Subcutaneous abdominal adipose tissue (tissue), 5 donors: ENCODE results near the gene NF1.
"Not testable (repeated sequence)": the region's sequence is repeated elsewhere in the genome, so short reads cannot be mapped to it uniquely, and the experiment has no call there.

Experiments
- H3K27ac ChIP-seq: one replicate; pipeline ENCODE4 v1.7.0; 2013; ENCODE audit warnings: low read depth, mild to moderate bottlenecking, inconsistent platforms, low read length, moderate library complexity
- H3K27me3 ChIP-seq, 5 donors: one replicate each; pipeline ENCODE4 v1.7.0; 2013; ENCODE audit warnings: low read length in 5 of 5, inconsistent platforms in 1 of 5; ENCODE audit not compliant: control insufficient read depth in 5 of 5, insufficient read depth in 4 of 5
- H3K36me3 ChIP-seq, 5 donors: one replicate each; pipeline ENCODE4 v1.7.0; 2013; ENCODE audit warnings: low read length in 5 of 5; ENCODE audit not compliant: control insufficient read depth in 5 of 5, insufficient read depth in 5 of 5
- H3K4me1 ChIP-seq, 5 donors: one replicate each; pipeline ENCODE4 v1.7.0; 2013; ENCODE audit warnings: low read length in 5 of 5, mild to moderate bottlenecking in 3 of 5, moderate library complexity in 1 of 5; ENCODE audit not compliant: control insufficient read depth in 5 of 5, insufficient read depth in 5 of 5
- H3K4me3 ChIP-seq, 5 donors: one replicate each; pipeline ENCODE4 v1.7.0; 2013; ENCODE audit warnings: low read length in 5 of 5, low read depth in 1 of 5
- H3K9ac ChIP-seq, 5 donors: one replicate each; pipeline ENCODE4 v1.7.0; 2013; ENCODE audit warnings: low read length in 5 of 5, mild to moderate bottlenecking in 4 of 5, moderate library complexity in 3 of 5
- H3K9me3 ChIP-seq, 5 donors: one replicate each; pipeline ENCODE4 v1.7.0; 2013; ENCODE audit warnings: low read length in 5 of 5; ENCODE audit not compliant: control insufficient read depth in 5 of 5
- donor health status: healthy.
- donor health status: healthy.
- donor health status: healthy.
- donor health status: healthy.
- donor health status: healthy.

NF1 gene

GRCh38 chr17:31382668-31383275 lies 288.0 kb downstream of the NF1 start:
- peaks cover 0 to 13% (median 8%) of the 10 kb centered on the region in 5 donors for H3K36me3 ChIP-seq
- H3K4me1 ChIP-seq, H3K9me3 ChIP-seq, H3K9ac ChIP-seq, H3K27me3 ChIP-seq, H3K4me3 ChIP-seq, H3K27ac ChIP-seq: not testable (repeated sequence)

GRCh38 chr17:31383488-31383887 lies 288.7 kb downstream of the NF1 start:
- peaks cover 0 to 12% (median 7%) of the 10 kb centered on the region in 5 donors for H3K36me3 ChIP-seq
- not testable (repeated sequence) for H3K9ac ChIP-seq, H3K4me3 ChIP-seq, H3K4me1 ChIP-seq, H3K27ac ChIP-seq, H3K9me3 ChIP-seq, H3K27me3 ChIP-seq

- Histone ChIP-seq H3K27ac (no peak overlapping the region), H3K4me3 (no peak overlapping the region), H3K4me1 (peaks cover 0 to 7% (median 0%) of the 10 kb centered on the region in 5 donors), H3K9ac (no peak overlapping the region), H3K27me3 (peaks cover 7 to 21% (median 14%) of the 10 kb centered on the region in 5 donors), H3K9me3 (no peaks in the 10 kb centered on the region), H3K36me3 (peaks cover 0 to 9% (median 2%) of the 10 kb centered on the region in 5 donors)
These were observed 290.9 kb downstream of the NF1 start for GRCh38 chr17:31385428-31386285.

- Histone ChIP-seq H3K9me3 (no peaks in the 10 kb centered on the region), H3K4me1 (peaks cover 0 to 13% (median 5%) of the 10 kb centered on the region in 5 donors), H3K27ac (no peak overlapping the region), H3K36me3 (peaks cover 0 to 9% (median 2%) of the 10 kb centered on the region in 5 donors), H3K4me3 (no peak overlapping the region), H3K27me3 (peaks cover 11 to 25% (median 19%) of the 10 kb centered on the region in 5 donors), H3K9ac (no peak overlapping the region)
These were observed 291.8 kb downstream of the NF1 start for GRCh38 chr17:31386542-31387075.

GRCh38 chr17:31387438-31387837 lies 292.7 kb downstream of the NF1 start:
- Histone ChIP-seq H3K4me3 (no peak overlapping the region), H3K36me3 (peaks cover 0 to 5% (median 0%) of the 10 kb centered on the region in 5 donors), H3K4me1 (peaks cover 0 to 18% (median 12%) of the 10 kb centered on the region in 5 donors), H3K27ac (no peak overlapping the region), H3K9me3 (no peaks in the 10 kb centered on the region), H3K27me3 (peaks cover 12 to 30% (median 23%) of the 10 kb centered on the region in 5 donors), H3K9ac (no peak overlapping the region)

- Histone ChIP-seq H3K27ac (no peak overlapping the region), H3K27me3 (peaks cover 18 to 39% (median 33%) of the 10 kb centered on the region in 5 donors), H3K4me1 (peaks cover 0 to 20% (median 14%) of the 10 kb centered on the region in 5 donors)
These were observed 293.6 kb downstream of the NF1 start for GRCh38 chr17:31388351-31388750.

GRCh38 chr17:31388770-31389656 lies 294.2 kb downstream of the NF1 start:
- Histone ChIP-seq H3K36me3 (no peaks in the 10 kb centered on the region), H3K4me1 (peaks cover 0 to 20% (median 14%) of the 10 kb centered on the region in 5 donors), H3K4me3 (no peak overlapping the region), H3K27ac (no peak overlapping the region), H3K9ac (no peak overlapping the region), H3K9me3 (no peaks in the 10 kb centered on the region), H3K27me3 (peaks cover 23 to 39% (median 36%) of the 10 kb centered on the region in 5 donors)

More at GRCh38 chr17:31388351-31388750, 293.6 kb downstream of the NF1 start:
- Histone ChIP-seq H3K9me3 (no peaks in the 10 kb centered on the region), H3K9ac (no peak overlapping the region), H3K4me3 (no peak overlapping the region), H3K36me3 (no peaks in the 10 kb centered on the region)

- Histone ChIP-seq H3K27me3 (peaks cover 23 to 40% (median 36%) of the 10 kb centered on the region in 5 donors), H3K9me3 (no peaks in the 10 kb centered on the region), H3K27ac (no peak overlapping the region), H3K4me1 (peaks cover 0 to 20% (median 14%) of the 10 kb centered on the region in 5 donors), H3K9ac (no peak overlapping the region), H3K4me3 (no peak overlapping the region), H3K36me3 (no peaks in the 10 kb centered on the region)
These were observed 295.0 kb downstream of the NF1 start for GRCh38 chr17:31389657-31390381.

- no peak overlapping the region for H3K27ac ChIP-seq
- no peak overlapping the region for H3K4me3 ChIP-seq
- peaks cover 23 to 41% (median 36%) of the 10 kb centered on the region in 5 donors for H3K27me3 ChIP-seq
- H3K4me1 ChIP-seq, result peaks cover 0 to 20% (median 14%) of the 10 kb centered on the region in 5 donors
- H3K9ac ChIP-seq, result no peak overlapping the region
- no peaks in the 10 kb centered on the region for H3K9me3 ChIP-seq
- H3K36me3 ChIP-seq, result no peaks in the 10 kb centered on the region
These were observed 295.6 kb downstream of the NF1 start for GRCh38 chr17:31390426-31390747.
